BJ (cell line): ENCODE measurements around the gene DNM3. TPM values are rescaled to one million over a fixed set of nuclear protein-coding genes. Genes with fewer than 3 reads are reported as not detected.

Experiments
- CTCF ChIA-PET: fragments of 350-600 bp; formaldehyde crosslinking; extraction: SDS; loops from one replicate; lab custom pipeline; 2021; ENCODE audit warnings: antibody characterized with exemption, inconsistent platforms; lab: Yijun Ruan, JAX
- POLR2A ChIA-PET: fragments of 300-600 bp; sonication (Branson Sonifier 250); formaldehyde crosslinking; extraction: SDS; loops from one replicate; lab custom pipeline; 2021; ENCODE audit warnings: antibody characterized with exemption; lab: Charles Lee
- DNase-seq: peaks from one replicate; pipeline ENCODE4 v3.0.0-alpha.2; 2011; ENCODE audit warnings: low read depth
- H3K27me3 ChIP-seq: 2 replicates; pipeline ENCODE4 v1.6.0; 2011; ENCODE audit warnings: low read length; ENCODE audit not compliant: control insufficient read depth, insufficient read depth
- H3K36me3 ChIP-seq: 2 replicates; pipeline ENCODE4 v1.5.1; 2011; ENCODE audit warnings: low read length; ENCODE audit not compliant: control insufficient read depth, insufficient read depth
- H3K4me3 ChIP-seq: 2 replicates; pipeline ENCODE4 v1.5.1; 2011; ENCODE audit warnings: low read depth, mild to moderate bottlenecking, control low read depth, low read length
- polyA plus RNA-seq: library from polyadenylated mRNA; depleted of rRNA; stranded (reverse); fragments of >200 nt; gene quantifications from 2 replicates; pipeline ENCODE4 v1.2.3, GENCODE V29; 2011
- TF ChIP-seq, protein P1 (sequence below): IDR thresholded peaks from 2 replicates; pipeline ENCODE4 v1.5.1; 2011; ENCODE audit warnings: low read depth, mild to moderate bottlenecking, control low read depth, inconsistent platforms, low read length, moderate library complexity; ENCODE audit not compliant: insufficient read depth

The DNM3 gene
- polyA plus RNA-seq, 1 experiment, result 0.26 TPM

DNA sequence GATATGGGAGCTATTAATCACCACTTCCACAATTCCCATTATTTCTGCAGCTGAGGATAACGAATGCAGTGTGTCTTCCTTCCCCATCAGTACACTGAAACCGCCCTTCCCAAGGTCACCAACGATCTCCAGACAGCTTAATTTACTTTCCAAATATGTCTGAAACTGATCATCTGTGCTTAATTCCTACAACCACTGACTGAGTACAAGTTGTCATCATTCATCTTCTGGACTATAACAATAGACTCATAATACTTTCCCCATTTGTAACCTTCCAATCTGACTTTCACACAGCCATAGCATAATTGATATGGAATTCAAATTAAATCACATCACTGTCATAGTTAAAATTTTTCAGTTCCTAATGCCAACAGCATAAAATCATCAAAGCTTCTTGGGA lies 17.4 kb downstream of the DNM3 start:
- POLR2A ChIA-PET, result no interaction called here
- no peak overlapping the region for H3K4me3 ChIP-seq
- CTCF ChIA-PET, result interaction anchor here (1.2 to 1.4 kb wide), 2 partner anchors 24 to 27 kb away, joined by 3 to 4 read pairs; no protein-coding TSS in a partner anchor
- DNase-seq, result no peak
- TF ChIP-seq, protein P1, sequence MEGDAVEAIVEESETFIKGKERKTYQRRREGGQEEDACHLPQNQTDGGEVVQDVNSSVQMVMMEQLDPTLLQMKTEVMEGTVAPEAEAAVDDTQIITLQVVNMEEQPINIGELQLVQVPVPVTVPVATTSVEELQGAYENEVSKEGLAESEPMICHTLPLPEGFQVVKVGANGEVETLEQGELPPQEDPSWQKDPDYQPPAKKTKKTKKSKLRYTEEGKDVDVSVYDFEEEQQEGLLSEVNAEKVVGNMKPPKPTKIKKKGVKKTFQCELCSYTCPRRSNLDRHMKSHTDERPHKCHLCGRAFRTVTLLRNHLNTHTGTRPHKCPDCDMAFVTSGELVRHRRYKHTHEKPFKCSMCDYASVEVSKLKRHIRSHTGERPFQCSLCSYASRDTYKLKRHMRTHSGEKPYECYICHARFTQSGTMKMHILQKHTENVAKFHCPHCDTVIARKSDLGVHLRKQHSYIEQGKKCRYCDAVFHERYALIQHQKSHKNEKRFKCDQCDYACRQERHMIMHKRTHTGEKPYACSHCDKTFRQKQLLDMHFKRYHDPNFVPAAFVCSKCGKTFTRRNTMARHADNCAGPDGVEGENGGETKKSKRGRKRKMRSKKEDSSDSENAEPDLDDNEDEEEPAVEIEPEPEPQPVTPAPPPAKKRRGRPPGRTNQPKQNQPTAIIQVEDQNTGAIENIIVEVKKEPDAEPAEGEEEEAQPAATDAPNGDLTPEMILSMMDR, result no peak
- no peaks in the 10 kb centered on the region for H3K27me3 ChIP-seq
- H3K36me3 ChIP-seq, result no peaks in the 10 kb centered on the region

DNA sequence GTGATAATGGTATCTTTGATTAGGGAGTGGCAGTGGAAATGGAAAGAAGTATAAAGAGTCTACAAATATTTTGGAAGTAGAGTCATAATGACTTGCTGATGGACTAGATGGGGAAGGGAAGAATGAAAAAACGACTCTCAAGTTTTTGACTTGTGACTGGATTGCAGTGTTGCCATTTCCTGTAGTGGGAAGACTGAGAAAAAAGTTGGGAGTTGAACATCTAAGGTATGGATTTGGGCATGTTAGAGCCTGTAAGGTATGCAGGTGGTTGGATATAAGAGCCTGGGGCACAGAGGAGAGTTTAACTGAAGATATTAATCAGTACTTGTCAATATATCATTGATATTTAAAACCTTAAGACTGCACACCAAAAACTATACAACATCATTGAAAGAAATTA lies 19.4 kb downstream of the DNM3 start:
- ChIA-PET POLR2A (no interaction called here), CTCF (no interaction called here)
- Histone ChIP-seq H3K4me3 (no peak overlapping the region), H3K36me3 (no peaks in the 10 kb centered on the region), H3K27me3 (no peaks in the 10 kb centered on the region)
- TF ChIP-seq, protein P1, result no peak
- no peak for DNase-seq

DNA sequence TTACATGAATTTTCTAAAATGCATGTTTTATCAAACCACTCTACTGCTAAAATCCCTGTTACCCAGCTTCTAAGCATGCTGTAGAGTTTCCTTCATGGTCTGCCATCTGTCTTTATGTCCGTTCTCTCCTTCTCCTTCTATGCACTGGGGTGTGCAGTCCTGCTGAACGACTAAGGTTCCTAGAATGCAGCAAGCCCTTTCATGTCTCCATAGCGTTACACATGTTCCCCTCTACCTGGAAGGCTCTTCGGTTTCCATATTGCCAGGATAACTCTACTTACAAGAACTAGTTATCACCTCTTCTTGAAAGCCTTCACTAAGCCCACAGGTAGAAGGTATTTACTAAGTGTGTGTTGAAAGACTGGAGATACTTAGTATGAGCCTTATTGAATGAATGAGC lies 22.2 kb downstream of the DNM3 start:
- Histone ChIP-seq H3K27me3 (no peaks in the 10 kb centered on the region), H3K36me3 (no peaks in the 10 kb centered on the region), H3K4me3 (no peak overlapping the region)
- ChIA-PET CTCF (no interaction called here), POLR2A (no interaction called here)
- no peak for DNase-seq
- TF ChIP-seq, protein P1, result no peak

DNA sequence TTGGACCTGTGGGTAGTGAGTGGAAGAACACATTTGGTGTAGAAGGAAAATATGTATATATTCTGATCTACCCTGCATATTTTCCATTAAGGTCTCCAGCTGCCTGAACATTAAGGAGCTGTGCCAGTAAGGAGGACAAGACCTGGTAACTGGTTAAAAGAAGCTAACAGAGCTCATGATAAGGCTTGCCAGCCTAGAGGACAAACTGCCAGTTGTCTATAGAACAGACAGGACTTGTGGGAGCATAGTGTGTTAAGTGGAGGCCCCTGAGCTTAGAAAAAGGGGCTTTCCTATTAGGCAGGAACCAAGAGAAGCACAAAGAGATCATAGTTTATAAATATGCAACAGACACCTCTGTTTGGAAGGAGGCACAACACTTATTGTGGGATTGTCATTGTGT lies 23.0 kb downstream of the DNM3 start:
- CTCF ChIA-PET, result no interaction called here
- TF ChIP-seq, protein P1, result no peak

DNA sequence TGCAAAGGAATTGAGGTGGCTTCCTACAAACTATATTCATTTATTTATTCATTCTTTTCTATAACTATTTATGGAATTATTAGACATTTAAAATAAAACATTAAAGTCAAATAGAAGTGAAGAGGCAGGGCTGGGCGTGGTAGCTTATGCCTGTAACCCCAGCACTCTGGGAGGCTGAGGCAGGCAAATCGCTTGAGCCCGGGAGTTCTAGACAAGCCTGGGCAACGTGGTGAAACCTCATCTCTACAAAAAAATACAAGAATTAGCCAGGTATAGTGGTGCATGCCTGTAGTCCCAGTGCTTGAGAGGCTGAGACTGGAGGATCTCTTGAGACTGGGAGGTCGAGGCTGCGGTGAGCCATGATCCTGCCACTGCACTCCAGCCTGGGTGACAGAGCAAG lies 23.8 kb downstream of the DNM3 start:
- TF ChIP-seq, protein P1, result no peak
- CTCF ChIA-PET, result no interaction called here
- Histone ChIP-seq H3K4me3 (no peak overlapping the region), H3K36me3 (no peaks in the 10 kb centered on the region), H3K27me3 (no peaks in the 10 kb centered on the region)
- no peak for DNase-seq
- POLR2A ChIA-PET, result no interaction called here

More for the DNA sequence above, 23.0 kb downstream of the DNM3 start:
- no peak for DNase-seq
- POLR2A ChIA-PET, result no interaction called here
- Histone ChIP-seq H3K36me3 (no peaks in the 10 kb centered on the region), H3K4me3 (no peak overlapping the region), H3K27me3 (no peaks in the 10 kb centered on the region)
